CD4-positive, alpha-beta T cell (primary cell): Measurements from ENCODE around the gene CD9. TPM values are rescaled to one million over a fixed set of nuclear protein-coding genes. Genes with fewer than 3 reads are reported as not detected.

ENCODE experiments used
- ATAC-seq: fragments of 200-7000 bp; cut with Tn5 transposase; one replicate; pipeline ENCODE4 v1.10.0; 2022; ENCODE audit warnings: mild to moderate bottlenecking; ENCODE audit not compliant: poor library complexity
- CTCF ChIA-PET: fragments of 350-600 bp; sonication (Branson Sonifier 250); formaldehyde crosslinking; loops from one replicate; lab custom pipeline; 2021; ENCODE audit warnings: antibody characterized with exemption, inconsistent platforms; lab: Charles Lee
- POLR2A ChIA-PET: fragments of 350-600 bp; sonication (Branson Sonifier 250); formaldehyde crosslinking; loops from one replicate; lab custom pipeline; 2021; ENCODE audit warnings: antibody characterized with exemption, inconsistent platforms; lab: Charles Lee
- DNase-seq, 14 experiments: peaks; one replicate each; pipeline ENCODE4 v3.0.0-alpha.2; 2013 to 2020; ENCODE audit warnings: mixed read lengths in 2 of 14
- H3K27ac ChIP-seq, 2 donors: one replicate each; pipeline versions ENCODE4 v1.5.1 to v1.7.0; 2013; ENCODE audit warnings: low read length in 2 of 2, low read depth in 1 of 2, mild to moderate bottlenecking in 1 of 2
- H3K27me3 ChIP-seq, 2 experiments: 1 replicate in 1 of 2; 2 replicates in 1 of 2; pipeline versions ENCODE4 v1.6.1 to v1.7.0; 2013; ENCODE audit warnings: low read length in 2 of 2, control low read depth in 1 of 2, mild to moderate bottlenecking in 1 of 2, moderate library complexity in 1 of 2; ENCODE audit not compliant: insufficient read depth in 2 of 2, control insufficient read depth in 1 of 2
- H3K36me3 ChIP-seq: one replicate; pipeline ENCODE4 v1.6.1; 2013; ENCODE audit warnings: low read length, control low read depth; ENCODE audit not compliant: insufficient read depth
- H3K4me1 ChIP-seq: one replicate; pipeline ENCODE4 v1.6.1; 2013; ENCODE audit warnings: low read length, control low read depth; ENCODE audit not compliant: insufficient read depth
- H3K4me3 ChIP-seq: one replicate; pipeline ENCODE4 v1.5.1; 2013; ENCODE audit warnings: mild to moderate bottlenecking, low read length, moderate library complexity
- H3K9me3 ChIP-seq, 2 experiments: 1 replicate in 1 of 2; 2 replicates in 1 of 2; pipeline versions ENCODE4 v1.6.1 to v1.7.0; 2013; ENCODE audit warnings: low read length in 2 of 2, mild to moderate bottlenecking in 2 of 2, control low read depth in 1 of 2, moderate library complexity in 1 of 2; ENCODE audit not compliant: control insufficient read depth in 1 of 2, insufficient read depth in 1 of 2
- H3K27ac Mint-ChIP-seq: one replicate; pipeline ENCODE4 v1.8.0; 2020; ENCODE audit warnings: mixed read lengths
- H3K27me3 Mint-ChIP-seq: one replicate; pipeline ENCODE4 v1.8.0; 2021; ENCODE audit warnings: mixed read lengths
- H3K36me3 Mint-ChIP-seq: one replicate; pipeline ENCODE4 v1.8.0; 2021; ENCODE audit warnings: low read depth, mixed read lengths
- H3K4me1 Mint-ChIP-seq: one replicate; pipeline ENCODE4 v1.8.0; 2021; ENCODE audit warnings: low read depth, mixed read lengths
- H3K4me3 Mint-ChIP-seq: one replicate; pipeline ENCODE4 v1.8.0; 2020; ENCODE audit warnings: mild to moderate bottlenecking, mixed read lengths
- H3K9me3 Mint-ChIP-seq: one replicate; pipeline ENCODE4 v1.8.0; 2020; ENCODE audit warnings: mixed read lengths
- CTCF ChIP-seq: fragments of 200-600 bp; IDR thresholded peaks from one replicate; pipeline ENCODE4 v1.8.0; 2022; ENCODE audit warnings: antibody characterized with exemption, mild to moderate bottlenecking
- intact Hi-C, 2 experiments: fragments of 100-400 bp; cut with DNase I in 1 of 2; cut with micrococcal nuclease in 1 of 2; formaldehyde crosslinking; loops; one replicate each; pipeline versions ENCODE4 v1.15.1 to v1.9.0; 2023 to 2025; cut with DNase I, micrococcal nuclease
- total RNA-seq, 174 experiments: library from RNA in 2 of 174; stranded (reverse) in 2 of 174; gene quantifications; one replicate each; pipeline ENCODE4 v1.2.3 and lab custom pipeline; 2021 to 2026

CD9 gene
- total RNA-seq, 2 experiments from 2014 or later: 0.36 to 0.66 TPM

- intact Hi-C loops: no loop called here
- Histone ChIP-seq H3K27ac (no peak overlapping the region), H3K36me3 (no peaks in the 10 kb centered on the region), H3K27me3 (no peaks in the 10 kb centered on the region), H3K4me1 (peaks cover 7% of the 10 kb centered on the region), H3K4me3 (no peak overlapping the region), H3K9me3 (no peaks in the 10 kb centered on the region)
- peaks cover 5% of the 10 kb centered on the region for H3K27me3 Mint-ChIP-seq
- H3K27ac Mint-ChIP-seq: no peak overlapping the region
- no peaks in the 10 kb centered on the region for H3K4me1 Mint-ChIP-seq
- ATAC-seq (no peak), DNase-seq (no peak)
- TF ChIP-seq CTCF: no peak
- no peaks in the 10 kb centered on the region for H3K36me3 Mint-ChIP-seq
- no peak overlapping the region for H3K4me3 Mint-ChIP-seq
- ChIA-PET CTCF (no interaction called here), POLR2A (interaction anchor here (0.7 kb wide), 1 partner anchor 20 kb away, joined by 3 read pairs; no protein-coding TSS in a partner anchor)
- no peaks in the 10 kb centered on the region for H3K9me3 Mint-ChIP-seq
Measured at GRCh38 chr12:6161124-6161882, 38.9 kb upstream of the CD9 start.

- Histone ChIP-seq H3K27me3 (no peaks in the 10 kb centered on the region), H3K9me3 (no peaks in the 10 kb centered on the region), H3K4me1 (peaks cover 23% of the 10 kb centered on the region), H3K36me3 (no peaks in the 10 kb centered on the region), H3K4me3 (no peak overlapping the region), H3K27ac (no peak overlapping the region)
- no peak overlapping the region for H3K27ac Mint-ChIP-seq
- peaks cover 17% of the 10 kb centered on the region for H3K4me1 Mint-ChIP-seq
- DNase-seq: no peak
- H3K9me3 Mint-ChIP-seq: no peaks in the 10 kb centered on the region
- CTCF ChIA-PET: no interaction called here
- intact Hi-C loops: no loop called here
- TF ChIP-seq CTCF: no peak
- H3K36me3 Mint-ChIP-seq: no peaks in the 10 kb centered on the region
- no peak for ATAC-seq
- POLR2A ChIA-PET: interaction anchor here (0.9 to 1.1 kb wide), 2 partner anchors 22 to 24 kb away, joined by 3 read pairs; no protein-coding TSS in a partner anchor
- H3K4me3 Mint-ChIP-seq: no peak overlapping the region
- peaks cover 5% of the 10 kb centered on the region for H3K27me3 Mint-ChIP-seq
Measured at GRCh38 chr12:6163416-6164060, 36.7 kb upstream of the CD9 start.

- H3K4me1 Mint-ChIP-seq: peaks cover 27% of the 10 kb centered on the region
- H3K36me3 ChIP-seq: no peaks in the 10 kb centered on the region
- ATAC-seq (no peak), DNase-seq (no peak)
- H3K9me3 ChIP-seq: no peaks in the 10 kb centered on the region
- H3K9me3 Mint-ChIP-seq: no peaks in the 10 kb centered on the region
- intact Hi-C loops: no loop called here
- no peak overlapping the region for H3K27ac ChIP-seq
- no peaks in the 10 kb centered on the region for H3K36me3 Mint-ChIP-seq
- H3K4me3 Mint-ChIP-seq: no peak overlapping the region
- H3K27me3 ChIP-seq: no peaks in the 10 kb centered on the region
- peaks cover 32% of the 10 kb centered on the region for H3K4me1 ChIP-seq
- peaks cover 5% of the 10 kb centered on the region for H3K27me3 Mint-ChIP-seq
- H3K27ac Mint-ChIP-seq: no peak overlapping the region
- ChIA-PET CTCF (no interaction called here), POLR2A (no interaction called here)
- H3K4me3 ChIP-seq: no peak overlapping the region
- no peak for TF ChIP-seq CTCF
Measured at GRCh38 chr12:6165395-6165794, 34.8 kb upstream of the CD9 start.
